ENCODE measurements around the gene TIMP1. TPM values are rescaled to one million over a fixed set of nuclear protein-coding genes. Genes with fewer than 3 reads are reported as not detected.

TIMP1 gene
- total RNA-seq, 1 experiment from 2014 or later, result 35.4 TPM

GRCh38 chrX:47629419-47630200 is 47.4 kb downstream of the TIMP1 start, which contains the start of gene CFP (continued):
- TF ChIP-seq, protein P1, sequence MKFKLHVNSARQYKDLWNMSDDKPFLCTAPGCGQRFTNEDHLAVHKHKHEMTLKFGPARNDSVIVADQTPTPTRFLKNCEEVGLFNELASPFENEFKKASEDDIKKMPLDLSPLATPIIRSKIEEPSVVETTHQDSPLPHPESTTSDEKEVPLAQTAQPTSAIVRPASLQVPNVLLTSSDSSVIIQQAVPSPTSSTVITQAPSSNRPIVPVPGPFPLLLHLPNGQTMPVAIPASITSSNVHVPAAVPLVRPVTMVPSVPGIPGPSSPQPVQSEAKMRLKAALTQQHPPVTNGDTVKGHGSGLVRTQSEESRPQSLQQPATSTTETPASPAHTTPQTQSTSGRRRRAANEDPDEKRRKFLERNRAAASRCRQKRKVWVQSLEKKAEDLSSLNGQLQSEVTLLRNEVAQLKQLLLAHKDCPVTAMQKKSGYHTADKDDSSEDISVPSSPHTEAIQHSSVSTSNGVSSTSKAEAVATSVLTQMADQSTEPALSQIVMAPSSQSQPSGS (CRISPR knock-in tag; IDR thresholded peaks at IDR 0.05; ENCODE audit: borderline replicate concordance, low read depth), result no peak
- TF ChIP-seq CREB1 (CRISPR knock-in tag; IDR thresholded peaks at IDR 0.05) (no peak), ZNF425 (CRISPR knock-in tag; conservative IDR thresholded peaks at IDR 0.05) (no peak), AR (CRISPR knock-in tag; IDR thresholded peaks at IDR 0.05) (no peak), SOX15 (CRISPR knock-in tag; IDR thresholded peaks at IDR 0.05) (no peak), ZNF317 (CRISPR knock-in tag; IDR thresholded peaks at IDR 0.05; ENCODE audit: borderline replicate concordance, low read depth) (no peak), SMAD4 (CRISPR knock-in tag; IDR thresholded peaks at IDR 0.05) (no peak), ERG (CRISPR knock-in tag; IDR thresholded peaks at IDR 0.05) (no peak), PRRX2 (CRISPR knock-in tag; IDR thresholded peaks at IDR 0.05) (no peak), ELF4 (CRISPR knock-in tag; IDR thresholded peaks at IDR 0.05; ENCODE audit: low read depth) (no peak), ZNF512 (CRISPR knock-in tag; IDR thresholded peaks at IDR 0.05; ENCODE audit: borderline replicate concordance) (no peak)

GRCh38 chrX:47631676-47632075 is 49.4 kb downstream of the TIMP1 start:
- peaks cover 2% of the 10 kb centered on the region for H3K36me3 Mint-ChIP-seq
- no peaks in the 10 kb centered on the region for H3K9me3 Mint-ChIP-seq
- ChIA-PET CTCF (interaction anchor here (1.4 to 2.0 kb wide), 2 partner anchors 13 to 62 kb away, joined by 3 to 9 read pairs; no protein-coding TSS in a partner anchor), POLR2A (no interaction called here)
- peaks cover 12% of the 10 kb centered on the region for H3K4me1 Mint-ChIP-seq
- H3K27me3 Mint-ChIP-seq (ENCODE audit: low read depth), result no peaks in the 10 kb centered on the region; the same call in 1 of the 2 replicates
- ATAC-seq (no peak), DNase-seq (ENCODE audit: low spot score) (no peak)
- H3K27ac Mint-ChIP-seq, result no peak overlapping the region
- H3K4me3 Mint-ChIP-seq, result no peak overlapping the region
- TF ChIP-seq, protein P2, sequence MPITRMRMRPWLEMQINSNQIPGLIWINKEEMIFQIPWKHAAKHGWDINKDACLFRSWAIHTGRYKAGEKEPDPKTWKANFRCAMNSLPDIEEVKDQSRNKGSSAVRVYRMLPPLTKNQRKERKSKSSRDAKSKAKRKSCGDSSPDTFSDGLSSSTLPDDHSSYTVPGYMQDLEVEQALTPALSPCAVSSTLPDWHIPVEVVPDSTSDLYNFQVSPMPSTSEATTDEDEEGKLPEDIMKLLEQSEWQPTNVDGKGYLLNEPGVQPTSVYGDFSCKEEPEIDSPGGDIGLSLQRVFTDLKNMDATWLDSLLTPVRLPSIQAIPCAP (CRISPR knock-in tag; IDR thresholded peaks at IDR 0.05), result no peak
- TF ChIP-seq HMGXB4 (CRISPR knock-in tag; IDR thresholded peaks at IDR 0.05) (no peak), NR3C1 (CRISPR knock-in tag; conservative IDR thresholded peaks at IDR 0.05; ENCODE audit: low read depth) (no peak), ZNF232 (CRISPR knock-in tag; IDR thresholded peaks at IDR 0.05) (no peak), E2F1 (CRISPR knock-in tag; IDR thresholded peaks at IDR 0.05) (no peak)
- TF ChIP-seq, protein P3, sequence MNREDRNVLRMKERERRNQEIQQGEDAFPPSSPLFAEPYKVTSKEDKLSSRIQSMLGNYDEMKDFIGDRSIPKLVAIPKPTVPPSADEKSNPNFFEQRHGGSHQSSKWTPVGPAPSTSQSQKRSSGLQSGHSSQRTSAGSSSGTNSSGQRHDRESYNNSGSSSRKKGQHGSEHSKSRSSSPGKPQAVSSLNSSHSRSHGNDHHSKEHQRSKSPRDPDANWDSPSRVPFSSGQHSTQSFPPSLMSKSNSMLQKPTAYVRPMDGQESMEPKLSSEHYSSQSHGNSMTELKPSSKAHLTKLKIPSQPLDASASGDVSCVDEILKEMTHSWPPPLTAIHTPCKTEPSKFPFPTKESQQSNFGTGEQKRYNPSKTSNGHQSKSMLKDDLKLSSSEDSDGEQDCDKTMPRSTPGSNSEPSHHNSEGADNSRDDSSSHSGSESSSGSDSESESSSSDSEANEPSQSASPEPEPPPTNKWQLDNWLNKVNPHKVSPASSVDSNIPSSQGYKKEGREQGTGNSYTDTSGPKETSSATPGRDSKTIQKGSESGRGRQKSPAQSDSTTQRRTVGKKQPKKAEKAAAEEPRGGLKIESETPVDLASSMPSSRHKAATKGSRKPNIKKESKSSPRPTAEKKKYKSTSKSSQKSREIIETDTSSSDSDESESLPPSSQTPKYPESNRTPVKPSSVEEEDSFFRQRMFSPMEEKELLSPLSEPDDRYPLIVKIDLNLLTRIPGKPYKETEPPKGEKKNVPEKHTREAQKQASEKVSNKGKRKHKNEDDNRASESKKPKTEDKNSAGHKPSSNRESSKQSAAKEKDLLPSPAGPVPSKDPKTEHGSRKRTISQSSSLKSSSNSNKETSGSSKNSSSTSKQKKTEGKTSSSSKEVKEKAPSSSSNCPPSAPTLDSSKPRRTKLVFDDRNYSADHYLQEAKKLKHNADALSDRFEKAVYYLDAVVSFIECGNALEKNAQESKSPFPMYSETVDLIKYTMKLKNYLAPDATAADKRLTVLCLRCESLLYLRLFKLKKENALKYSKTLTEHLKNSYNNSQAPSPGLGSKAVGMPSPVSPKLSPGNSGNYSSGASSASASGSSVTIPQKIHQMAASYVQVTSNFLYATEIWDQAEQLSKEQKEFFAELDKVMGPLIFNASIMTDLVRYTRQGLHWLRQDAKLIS (CRISPR knock-in tag; IDR thresholded peaks at IDR 0.05; ENCODE audit: borderline replicate concordance), result no peak

Data from WTC11 (cell line).